GM19351 (cell line): ENCODE results near the gene PGAP3.
A peak's percentile ranks its signal among the peaks of the same experiment; 100 is the strongest.
"Not testable (repeated sequence)": the region's sequence is repeated elsewhere in the genome, so short reads cannot be mapped to it uniquely, and the experiment has no call there.

Experiments used
- ATAC-seq: cut with Tn5 transposase; IDR thresholded peaks from one replicate; pipeline ENCODE4 v1.9.1; 2021; ENCODE audit warnings: mild to moderate bottlenecking, moderate library complexity; ENCODE audit not compliant: unreplicated experiment

PGAP3 gene

GRCh38 chr17:39699157-39699817 is 11.4 kb upstream of the PGAP3 start:
- not testable (repeated sequence) for ATAC-seq

- ATAC-seq: no peak
Observed at GRCh38 chr17:39697961-39698360, 10.1 kb upstream of the PGAP3 start.

- no peak for ATAC-seq
Observed at GRCh38 chr17:39696731-39697130, 8.9 kb upstream of the PGAP3 start.

- no peak for ATAC-seq
Observed at GRCh38 chr17:39695089-39695474, 7.2 kb upstream of the PGAP3 start.

- ATAC-seq: no peak
Observed at GRCh38 chr17:39694593-39694992, 6.7 kb upstream of the PGAP3 start.

GRCh38 chr17:39688945-39689344 is 1.1 kb upstream of the PGAP3 start:
- ATAC-seq: no peak

GRCh38 chr17:39688475-39688835 is 598 bp upstream of the PGAP3 start:
- ATAC-seq: no peak

- no peak for ATAC-seq
Observed at GRCh38 chr17:39687101-39687545, 734 bp downstream of the PGAP3 start.

GRCh38 chr17:39684369-39685192 is 3.3 kb downstream of the PGAP3 start:
- ATAC-seq: no peak

GRCh38 chr17:39683295-39683939 is 4.4 kb downstream of the PGAP3 start:
- no peak for ATAC-seq

GRCh38 chr17:39679521-39680192 is 8.2 kb downstream of the PGAP3 start:
- no peak for ATAC-seq

- ATAC-seq: no peak
Observed at GRCh38 chr17:39678340-39679116, 9.3 kb downstream of the PGAP3 start.

GRCh38 chr17:39677542-39678339 is 10.1 kb downstream of the PGAP3 start:
- no peak for ATAC-seq

- no peak for ATAC-seq
Observed at GRCh38 chr17:39677072-39677471, 10.8 kb downstream of the PGAP3 start.

- ATAC-seq: peak; percentile 63
Observed at GRCh38 chr17:39676198-39676819, 11.5 kb downstream of the PGAP3 start.

- ATAC-seq: no peak
Observed at GRCh38 chr17:39675390-39676082, 12.3 kb downstream of the PGAP3 start.

GRCh38 chr17:39674702-39675389 is 13.0 kb downstream of the PGAP3 start:
- no peak for ATAC-seq

GRCh38 chr17:39674179-39674578 is 13.7 kb downstream of the PGAP3 start:
- ATAC-seq: no peak
